Measurements from ENCODE around the gene MAPK1. TPM values are rescaled to one million over a fixed set of nuclear protein-coding genes. Genes with fewer than 3 reads are reported as not detected.
"Not testable (repeated sequence)": the region's sequence is repeated elsewhere in the genome, so short reads cannot be mapped to it uniquely, and the experiment has no call there.

Gene MAPK1
- total RNA-seq, 1 donor from 2014 or later: 81.8 TPM

DNA sequence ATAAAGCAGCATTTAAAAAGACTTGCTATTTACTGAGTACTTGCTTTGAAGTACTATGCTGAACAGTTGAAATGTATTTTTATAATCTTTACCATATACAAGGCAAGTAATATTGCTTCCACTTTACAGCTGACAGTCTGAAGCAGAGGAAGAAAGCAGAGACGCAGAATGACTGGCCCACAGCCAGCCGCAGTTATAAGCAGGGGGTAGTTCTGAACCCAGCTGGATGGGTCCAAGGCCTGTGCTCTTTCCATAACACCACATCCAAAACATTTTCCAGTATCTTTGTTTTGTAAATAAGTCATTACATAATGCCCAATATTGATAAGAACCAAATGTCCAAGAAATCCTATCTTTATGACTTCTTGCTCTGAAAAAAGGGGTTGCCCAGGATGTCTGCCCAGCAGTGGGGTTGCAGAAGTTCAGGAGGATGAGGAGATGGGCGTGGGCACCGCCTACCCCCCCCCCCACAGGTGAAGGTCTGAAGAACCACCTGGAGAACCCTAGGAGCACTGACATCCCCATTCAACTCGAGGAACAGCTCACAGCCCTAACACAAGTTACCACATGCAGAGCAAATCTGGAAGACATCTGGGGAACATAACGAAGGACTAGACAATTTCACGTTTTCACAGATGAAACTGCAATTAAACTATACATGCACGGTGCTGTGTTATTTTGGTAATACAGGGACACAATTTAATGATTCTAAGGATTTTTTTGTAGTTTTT lies 107.6 kb downstream of the MAPK1 start:
- DNase-seq (ENCODE audit: extremely low read depth, low read depth, low spot score): no peak

DNA sequence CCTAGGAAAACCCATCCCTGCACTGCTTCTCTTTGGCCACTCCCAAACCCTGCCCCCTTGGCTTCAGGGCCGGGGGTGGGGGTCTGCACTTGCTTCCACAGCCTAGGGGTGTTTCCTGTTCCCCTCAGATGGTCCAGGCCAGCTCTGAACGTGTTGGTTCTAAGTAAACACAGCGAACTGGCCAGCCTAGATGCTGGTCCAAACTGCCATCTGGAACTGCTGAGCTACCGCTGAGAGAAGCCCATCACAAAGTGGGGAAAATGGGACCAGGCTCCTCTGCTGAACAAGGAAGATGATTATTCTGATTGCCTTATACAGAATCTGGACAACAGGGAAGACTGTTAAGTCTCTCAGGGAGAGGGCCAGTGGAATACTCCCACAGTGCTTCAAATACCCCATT lies 108.4 kb downstream of the MAPK1 start:
- no peak for DNase-seq (ENCODE audit: extremely low read depth, low read depth, low spot score)

DNA sequence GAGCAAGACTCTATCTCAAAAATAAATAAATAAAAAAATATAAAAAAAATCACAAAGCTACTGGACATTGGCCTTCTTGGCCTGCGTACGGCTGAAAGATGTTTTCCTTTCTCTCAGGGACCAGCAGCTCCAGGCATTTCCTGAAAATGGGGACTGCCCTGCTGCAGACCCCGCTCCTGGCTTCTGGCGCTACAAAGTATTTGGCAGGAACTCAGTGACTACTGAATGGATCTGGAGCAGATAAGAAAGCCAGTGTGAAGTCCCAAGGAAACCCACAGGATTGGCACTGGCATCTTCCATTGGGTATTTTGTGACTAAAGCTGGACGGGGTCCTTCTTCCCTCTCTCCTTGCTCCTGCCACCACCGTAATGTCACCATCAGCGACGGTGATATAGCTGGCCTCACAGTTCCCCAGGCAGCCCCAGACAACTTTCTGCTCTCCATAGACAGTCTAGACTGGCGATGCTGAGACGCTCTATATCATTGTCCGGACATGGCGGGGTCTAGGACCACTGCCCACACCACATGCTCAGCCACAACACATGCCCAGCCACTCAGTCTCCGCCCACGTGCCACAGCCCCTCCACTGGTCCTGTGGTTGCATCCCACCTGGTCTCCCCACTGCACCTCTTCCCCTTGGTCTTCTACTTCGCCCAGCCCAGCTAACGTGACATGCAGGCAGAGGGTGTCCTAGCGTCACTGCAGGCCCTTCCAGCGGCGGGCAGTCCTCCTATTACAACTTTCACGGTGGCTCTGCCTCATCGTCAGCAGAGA lies 109.2 kb downstream of the MAPK1 start:
- DNase-seq (ENCODE audit: extremely low read depth, low read depth, low spot score): no peak

DNA sequence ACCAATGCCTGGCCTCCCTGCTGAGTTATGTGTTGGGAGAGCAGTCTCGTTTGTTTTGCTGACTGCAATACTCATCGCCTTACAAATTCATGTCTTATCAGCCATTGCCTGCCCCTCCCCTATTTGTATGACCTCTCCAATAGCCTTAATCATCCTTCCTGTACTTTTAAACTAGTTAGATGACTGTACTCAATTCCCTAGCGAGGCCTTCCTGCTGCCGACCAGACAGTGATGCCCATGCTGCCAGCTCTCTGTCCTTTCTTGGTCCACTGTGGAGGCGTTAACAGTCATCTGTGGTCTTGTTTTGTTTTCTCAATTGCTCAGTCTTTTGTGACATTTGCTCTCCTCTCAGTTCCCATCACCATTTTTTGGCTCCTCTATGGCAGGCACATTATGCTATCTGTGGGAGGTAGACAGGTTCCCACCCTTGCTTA lies 111.6 kb downstream of the MAPK1 start:
- no peak for DNase-seq (ENCODE audit: extremely low read depth, low read depth, low spot score)

DNA sequence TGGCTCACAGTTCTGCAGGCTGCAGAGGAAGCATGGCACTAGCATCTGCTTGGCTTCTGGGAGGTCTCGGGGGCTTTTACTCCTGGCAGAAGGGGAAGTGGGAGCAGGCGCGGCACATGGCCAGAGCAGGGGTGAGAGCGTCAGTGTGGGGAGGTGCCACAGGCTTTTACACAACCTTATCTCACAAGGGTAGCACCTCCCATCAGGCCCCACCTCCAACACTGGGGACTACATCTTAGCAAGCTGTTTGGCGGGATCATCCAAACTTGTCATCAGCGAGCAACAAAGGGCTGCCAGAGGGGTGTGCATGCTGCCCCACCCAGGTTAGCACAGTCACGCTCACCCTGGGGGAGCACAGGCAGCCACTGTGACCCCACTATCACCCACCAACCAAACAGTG lies 112.9 kb downstream of the MAPK1 start:
- no peak for DNase-seq (ENCODE audit: extremely low read depth, low read depth, low spot score)

DNA sequence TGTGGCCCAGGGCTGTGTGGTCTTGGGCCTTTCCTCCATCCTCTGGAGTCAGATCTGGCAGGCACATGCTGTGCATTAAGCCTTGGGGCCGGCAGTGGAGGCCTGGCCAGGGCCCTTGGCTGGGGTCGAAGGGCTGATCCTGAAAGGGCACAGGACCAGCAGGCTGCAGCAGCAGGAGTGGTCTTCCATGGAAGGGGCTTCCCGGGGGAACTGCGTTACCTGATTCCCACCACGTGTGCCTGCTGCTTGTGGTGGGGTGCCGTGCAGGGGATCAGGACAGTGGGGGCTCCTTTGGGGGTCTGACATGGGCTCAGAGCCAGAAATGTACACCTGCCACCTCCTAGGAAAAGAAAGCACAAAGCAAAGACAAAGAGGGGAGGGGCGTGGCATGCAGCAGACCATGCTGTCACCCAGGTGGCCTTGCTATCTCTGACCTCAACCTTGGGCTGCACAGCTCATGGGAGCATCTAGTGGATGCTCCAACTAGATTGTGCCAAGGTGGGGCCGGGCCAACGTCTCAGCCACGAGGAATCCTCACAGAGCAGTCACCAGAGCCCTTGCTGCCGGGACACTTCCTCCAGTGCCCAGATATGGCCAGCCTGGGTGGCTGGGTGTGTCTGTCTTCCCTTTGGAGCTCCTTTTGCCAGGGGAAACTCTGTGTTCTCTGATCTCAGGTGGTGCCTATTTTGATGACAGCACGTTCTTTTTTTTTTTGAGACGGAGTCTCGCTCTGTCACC lies 113.9 kb downstream of the MAPK1 start:
- DNase-seq (ENCODE audit: extremely low read depth, low read depth, low spot score): no peak

DNA sequence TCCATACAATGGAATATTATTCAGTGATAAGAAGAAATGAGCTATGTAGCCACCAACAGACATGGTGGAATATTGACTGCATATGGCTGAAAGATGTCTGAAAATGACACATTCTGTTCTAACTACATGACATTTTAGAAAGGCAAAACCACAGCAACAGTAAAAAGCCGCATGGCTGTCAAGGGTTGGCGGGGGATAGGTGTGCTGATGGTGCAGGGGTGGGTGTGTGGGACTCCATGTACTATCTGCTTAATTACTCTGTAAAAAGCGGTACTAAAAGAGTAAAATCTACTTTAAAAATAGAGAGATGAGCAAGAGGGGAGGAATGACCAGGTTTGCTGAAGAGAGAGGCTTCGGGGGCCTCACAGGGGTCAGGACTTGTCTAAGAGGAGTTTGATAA lies 115.2 kb downstream of the MAPK1 start:
- no peak for DNase-seq (ENCODE audit: extremely low read depth, low read depth, low spot score)

DNA sequence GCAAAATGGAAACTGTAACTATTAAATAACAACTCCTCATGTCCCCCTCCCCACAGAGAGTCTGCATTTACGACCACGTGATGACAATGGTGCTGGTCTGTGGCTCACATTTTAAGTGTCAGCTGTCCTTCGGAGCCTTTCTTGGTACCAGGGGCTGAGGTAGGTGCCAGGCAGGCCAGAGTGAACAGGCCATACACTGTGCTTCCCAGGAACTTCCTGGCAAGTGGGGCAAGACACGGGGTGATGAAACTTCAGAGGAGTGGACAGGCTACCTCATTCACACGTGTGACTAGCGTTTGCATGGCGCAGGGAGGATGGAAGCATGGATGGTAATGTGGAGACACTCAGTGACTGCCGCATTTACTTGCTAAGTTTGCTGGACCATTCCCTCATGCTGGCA lies 121.5 kb downstream of the MAPK1 start:
- DNase-seq (ENCODE audit: extremely low read depth, low read depth, low spot score): no peak

DNA sequence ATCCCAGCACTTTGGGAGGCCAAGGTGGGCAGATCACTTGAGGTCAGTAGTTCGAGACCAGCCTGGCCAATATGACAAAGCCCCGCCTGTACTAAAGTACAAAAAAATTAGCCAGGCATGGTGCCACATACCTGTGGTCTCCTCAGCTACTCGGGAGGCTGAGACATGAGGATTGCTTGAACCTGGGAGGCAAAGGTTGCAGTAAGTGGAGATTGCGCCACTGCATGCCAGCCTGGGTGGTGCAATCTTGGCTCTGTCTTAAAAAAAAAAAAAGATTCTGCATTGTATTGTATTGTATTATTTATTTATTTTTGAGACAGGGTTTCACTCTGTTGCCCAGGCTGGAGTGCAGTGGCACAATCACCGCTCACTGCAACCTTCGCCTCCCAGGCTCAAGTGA lies 122.5 kb downstream of the MAPK1 start:
- not testable (repeated sequence) for DNase-seq (ENCODE audit: extremely low read depth, low read depth, low spot score)

DNA sequence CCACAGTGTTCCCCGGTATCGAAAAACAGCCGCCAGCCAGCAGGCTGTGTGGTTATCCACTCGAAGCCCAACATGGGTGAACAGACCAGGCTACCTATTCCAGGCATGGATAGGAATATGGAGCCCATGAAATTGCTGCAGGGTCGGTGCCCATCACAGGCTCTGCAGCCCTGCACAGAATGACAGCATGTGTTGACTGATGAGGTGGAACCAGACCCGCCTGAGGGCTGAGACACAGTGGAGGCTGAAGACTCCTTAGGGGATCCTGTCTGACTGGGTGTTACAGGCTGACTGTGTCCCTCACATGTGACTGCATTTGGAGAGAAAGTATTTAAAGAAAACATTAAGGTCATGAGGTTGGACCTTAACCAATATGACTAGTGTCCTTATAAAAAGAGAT lies 125.7 kb downstream of the MAPK1 start:
- no peak for DNase-seq (ENCODE audit: extremely low read depth, low read depth, low spot score)

DNA sequence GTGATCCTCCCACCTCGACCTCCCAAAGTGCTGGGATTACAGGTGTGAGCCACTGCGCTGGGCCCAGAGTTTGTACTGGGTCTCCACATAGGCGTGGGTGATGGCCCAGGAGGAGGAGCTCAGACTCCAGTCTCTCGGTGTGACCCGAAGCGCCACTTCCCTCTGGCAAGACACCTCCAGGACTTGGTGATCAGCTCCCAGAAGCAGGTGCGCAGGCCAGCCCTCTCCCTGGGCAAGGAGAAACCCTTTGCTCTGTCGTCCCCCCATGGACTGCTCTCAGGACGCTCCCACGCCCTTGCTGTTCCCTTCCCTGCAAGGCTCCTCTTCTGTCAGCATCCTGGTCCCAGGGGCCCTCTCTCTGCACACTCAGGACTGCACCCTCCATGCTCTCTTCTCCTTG lies 126.4 kb downstream of the MAPK1 start:
- no peak for DNase-seq (ENCODE audit: extremely low read depth, low read depth, low spot score)

DNA sequence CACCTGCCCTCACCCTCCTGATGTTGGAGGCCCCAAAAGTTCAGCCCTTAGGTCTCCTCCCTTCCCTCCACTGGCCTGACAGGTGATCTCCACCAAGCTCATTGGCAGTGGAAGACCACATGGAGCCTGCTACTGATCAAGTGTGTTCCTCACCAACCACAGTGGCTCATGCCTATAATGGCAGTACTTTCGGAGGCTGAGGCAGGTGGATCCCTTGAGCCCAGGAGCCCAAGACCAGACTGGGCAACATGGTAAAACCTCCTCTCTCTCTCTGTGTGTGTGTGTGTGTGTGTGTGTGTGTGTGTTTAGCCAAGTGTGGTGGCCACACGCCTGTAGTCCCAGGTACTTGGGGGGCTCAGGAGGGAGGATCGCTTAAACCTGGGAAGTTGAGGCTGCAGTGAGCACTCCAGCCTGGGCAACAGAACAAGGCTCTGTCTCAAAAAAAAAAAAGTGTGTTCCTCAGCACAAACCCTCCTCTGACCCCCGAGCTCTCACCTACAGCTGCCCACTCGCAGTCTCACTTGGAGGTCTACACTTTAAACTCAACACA lies 127.5 kb downstream of the MAPK1 start:
- DNase-seq (ENCODE audit: extremely low read depth, low read depth, low spot score): no peak

DNA sequence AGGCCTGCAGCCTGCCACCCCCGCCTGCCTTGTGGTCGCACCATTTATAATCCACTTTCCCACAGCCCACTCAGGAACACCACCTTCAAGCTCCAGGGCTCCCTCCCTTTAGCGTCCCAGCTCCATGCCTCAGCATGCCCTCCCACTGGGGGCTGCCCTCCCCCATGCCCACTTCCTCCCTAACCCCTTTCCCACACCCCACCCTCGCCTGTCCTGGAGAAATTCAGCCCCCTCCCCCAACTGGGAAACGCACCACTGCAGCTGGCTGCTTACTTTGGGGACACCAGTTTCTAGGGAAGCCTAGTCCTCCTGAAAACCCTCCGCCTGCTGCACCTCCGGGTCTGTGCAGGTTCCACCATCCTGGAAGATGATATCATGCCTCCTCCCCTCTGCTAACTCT lies 128.5 kb downstream of the MAPK1 start:
- DNase-seq (ENCODE audit: extremely low read depth, low read depth, low spot score): no peak

DNA sequence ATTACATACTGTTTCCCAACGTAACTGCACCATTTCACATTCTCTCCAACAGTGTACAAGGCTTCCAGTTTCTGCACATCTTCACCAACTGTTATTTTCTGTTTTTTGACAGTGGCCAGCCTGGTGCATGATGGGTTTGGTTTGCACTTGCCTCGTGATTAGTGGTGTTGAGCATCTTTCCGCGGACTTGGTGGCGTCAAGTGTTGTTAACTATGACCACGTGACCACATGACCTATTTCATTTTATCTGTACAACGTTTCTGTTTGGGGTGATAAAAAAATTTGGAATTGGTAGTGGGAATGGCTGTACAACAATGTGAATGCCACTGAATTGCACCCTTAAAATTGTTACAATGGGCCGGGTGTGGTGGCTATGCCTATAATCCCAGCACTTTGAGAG lies 129.4 kb downstream of the MAPK1 start:
- DNase-seq (ENCODE audit: extremely low read depth, low read depth, low spot score): no peak

DNA sequence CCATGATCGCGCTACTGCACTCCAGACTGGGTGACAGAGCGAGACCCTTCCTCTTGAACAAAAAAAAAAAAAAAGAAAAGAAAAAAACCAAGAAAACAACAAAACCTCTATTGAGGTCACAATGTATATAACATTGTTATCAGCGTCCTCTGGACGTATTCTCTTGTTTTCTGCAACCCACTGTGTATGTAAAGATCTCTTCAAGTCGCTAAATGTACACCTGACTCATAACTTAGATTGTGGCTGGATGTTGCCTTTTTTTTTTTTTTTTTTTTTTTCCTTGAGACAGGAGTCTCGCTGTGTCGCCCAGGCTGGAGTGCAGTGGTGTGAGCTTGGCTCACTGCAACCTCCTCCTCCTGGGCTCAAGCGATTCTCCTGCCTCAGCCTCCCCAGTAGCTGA lies 130.5 kb downstream of the MAPK1 start:
- DNase-seq (ENCODE audit: extremely low read depth, low read depth, low spot score): no peak

DNA sequence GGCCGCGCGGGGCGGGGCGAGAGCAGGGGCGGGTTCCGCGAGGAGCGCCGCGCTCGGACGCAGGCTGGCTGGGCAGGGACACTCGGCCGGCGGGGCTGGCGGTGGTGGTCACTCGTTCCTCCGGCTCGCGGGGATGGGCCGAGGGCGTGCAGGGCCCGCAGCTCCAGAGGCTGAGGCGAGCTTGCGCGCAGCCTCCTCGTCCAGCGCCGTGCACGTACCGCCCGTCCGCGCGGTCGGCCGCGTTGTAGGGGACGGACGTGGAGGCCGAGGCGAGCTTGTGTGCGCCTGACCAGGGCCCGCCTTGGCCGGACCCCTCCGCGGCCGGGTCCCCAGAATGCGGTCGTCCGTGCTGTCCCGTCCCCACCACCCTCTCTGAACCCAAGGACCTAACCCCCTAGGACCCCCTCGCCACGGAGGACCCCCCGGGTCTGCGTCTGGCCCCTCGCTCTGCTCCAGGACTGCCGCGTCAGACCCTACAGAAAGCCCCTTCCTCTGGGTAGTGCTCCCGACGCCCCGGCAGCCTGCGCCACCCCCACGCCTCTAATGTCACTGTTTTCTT lies 131.3 kb downstream of the MAPK1 start:
- DNase-seq (ENCODE audit: extremely low read depth, low read depth, low spot score): no peak

DNA sequence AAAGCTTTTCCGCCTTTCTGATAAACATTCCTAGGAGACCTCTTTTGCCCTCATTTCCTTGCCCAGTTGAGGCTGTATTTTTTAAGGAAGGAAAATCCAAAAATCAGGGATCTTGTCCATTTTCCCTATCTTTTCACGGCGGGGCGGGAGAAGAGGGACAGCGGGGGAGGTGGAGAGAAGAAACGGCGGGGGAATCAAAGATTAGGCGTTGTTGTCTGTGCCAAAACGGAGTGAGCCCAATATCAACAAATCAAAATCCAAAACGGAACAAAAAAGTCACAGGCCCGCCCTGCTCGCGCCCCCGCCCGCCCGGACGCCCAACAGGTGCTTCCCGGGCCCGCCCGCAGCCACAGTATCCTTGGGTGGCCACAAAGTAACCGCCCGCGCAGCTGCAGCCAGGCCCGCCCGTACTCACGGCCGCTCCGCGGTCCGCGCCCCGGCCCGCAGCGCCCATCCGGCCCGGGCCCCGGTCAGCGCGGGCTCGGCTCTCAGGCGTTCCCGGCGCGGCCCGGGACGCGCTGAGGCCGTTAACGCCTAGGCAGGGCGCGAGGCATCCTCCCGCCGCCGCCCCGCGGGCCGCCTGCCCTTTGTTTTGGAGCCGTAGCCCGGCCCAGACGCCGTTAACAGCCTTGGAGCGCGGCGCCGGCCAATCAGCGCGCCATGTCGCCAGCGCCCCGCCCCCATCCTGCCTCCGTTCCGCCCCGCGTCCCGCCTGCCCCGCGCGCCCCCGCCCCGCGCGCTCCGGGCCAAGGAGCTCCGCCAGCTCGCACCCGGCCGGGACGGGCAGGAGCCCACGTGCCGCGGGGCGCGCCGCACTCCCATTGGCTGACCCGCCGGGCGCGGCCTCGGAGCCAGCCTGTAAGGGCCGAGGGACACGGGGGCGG lies 132.0 kb downstream of the MAPK1 start, which contains the start of gene YPEL1:
TSS of gene YPEL1 (minus strand) at position 595 of the 884 bp plus-strand sequence. CDS start 25,050 bp downstream, outside the sequence.
- peak; percentile 9 for DNase-seq (ENCODE audit: extremely low read depth, low read depth, low spot score)

DNA sequence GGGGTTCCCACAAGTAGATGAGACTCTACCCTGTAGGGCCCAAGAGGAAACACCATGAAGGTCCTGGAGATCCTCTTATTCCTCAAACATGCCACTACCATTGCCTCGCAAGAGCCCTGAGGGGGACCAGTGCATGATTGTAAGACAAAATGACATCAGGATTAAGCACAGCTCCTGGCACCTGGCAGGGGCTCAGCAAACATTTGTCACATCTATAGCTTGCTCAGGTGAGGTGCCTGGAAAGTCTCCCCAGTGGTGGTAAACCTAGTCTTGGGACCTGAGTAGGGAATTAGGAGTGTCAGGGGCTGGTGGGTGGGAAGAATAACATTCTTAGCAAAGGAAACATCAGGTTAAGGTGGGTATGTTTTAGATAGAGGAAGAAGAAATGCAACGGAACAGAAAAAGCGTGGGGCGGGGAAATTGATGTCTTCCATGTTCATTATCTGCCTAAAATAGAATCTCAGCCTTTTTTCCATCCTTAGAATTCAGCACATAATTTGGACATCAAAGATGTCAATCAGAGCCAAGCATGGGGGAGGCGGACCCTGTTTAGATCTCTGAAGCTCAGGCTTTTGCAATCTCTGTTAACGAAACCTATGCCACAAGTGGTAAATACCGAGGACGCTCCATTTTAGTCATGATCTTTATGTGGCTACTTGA lies 132.8 kb downstream of the MAPK1 start:
- no peak for DNase-seq (ENCODE audit: extremely low read depth, low read depth, low spot score)

DNA sequence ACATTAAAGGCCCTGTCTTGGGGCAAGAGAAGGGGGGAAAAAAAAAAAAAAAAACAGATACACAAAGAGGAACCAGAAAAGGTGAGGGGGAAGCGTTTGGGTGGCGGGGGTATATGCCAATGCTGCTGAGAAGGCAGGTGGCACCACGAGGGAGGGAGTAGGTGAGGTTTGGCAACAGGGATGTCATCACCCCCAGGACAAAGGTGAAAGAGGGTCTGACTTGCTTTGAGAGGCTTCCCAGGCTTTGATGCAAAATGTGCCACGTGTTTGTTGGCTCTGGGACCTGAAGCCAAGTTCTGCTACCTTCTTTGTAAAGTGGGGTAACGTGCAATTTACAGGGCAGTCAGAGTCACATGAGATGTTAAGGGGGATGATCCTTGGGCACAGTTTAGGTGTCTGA lies 135.9 kb downstream of the MAPK1 start:
- no peak for DNase-seq (ENCODE audit: extremely low read depth, low read depth, low spot score)

Data from glomerular endothelial cell (primary cell).